ENCODE data around the gene CD248.

CD248 gene

DNA sequence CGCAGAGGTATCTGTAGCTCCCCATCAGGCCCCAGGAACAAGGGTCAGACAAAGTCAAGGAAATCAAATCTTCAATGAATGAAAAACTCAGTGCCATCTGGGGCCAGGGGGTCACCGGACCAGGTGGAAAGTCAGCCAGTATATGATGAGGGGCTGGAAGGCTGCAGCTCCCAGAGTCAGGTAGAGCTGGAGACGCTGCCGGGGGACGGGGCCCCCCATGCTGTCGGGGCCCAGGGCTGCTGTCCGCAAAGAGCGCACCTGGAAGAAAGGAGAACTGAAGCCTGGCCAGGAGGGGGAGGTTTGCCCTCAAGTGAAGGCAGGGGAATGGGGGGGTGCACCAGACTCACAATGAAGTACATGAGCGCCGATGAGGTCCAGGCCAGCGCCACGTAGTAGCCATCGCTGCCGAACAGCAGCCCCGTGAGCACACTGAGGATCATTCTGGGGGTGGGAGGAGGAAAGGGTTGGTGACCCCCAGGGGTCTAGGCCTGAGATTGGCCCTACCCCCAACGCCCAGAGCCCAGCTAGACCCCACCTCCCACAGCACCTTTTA is 32.2 kb downstream of the CD248 start:
- no peak for DNase-seq (ENCODE audit: low read depth in 1 of 2, low spot score in 1 of 2)
- H3K27me3 ChIP-seq (ENCODE audit: insufficient read depth, poor library complexity, severe bottlenecking): no peaks in the 10 kb centered on the region
- H3K4me3 ChIP-seq (replicated peaks; ENCODE audit: insufficient read depth, low read length): no peak overlapping the region
- H3K27ac ChIP-seq (replicated peaks): no peak overlapping the region
- TF ChIP-seq SPI1 (IDR thresholded peaks at IDR 0.05; ENCODE audit: borderline replicate concordance, low read depth): no peak
- no peak for TF ChIP-seq REST (IDR thresholded peaks at IDR 0.05; ENCODE audit: insufficient replicate concordance, low read depth)
- TF ChIP-seq POLR2AphosphoS5 (IDR thresholded peaks at IDR 0.05; ENCODE audit: low read depth): no peak
- TF ChIP-seq, protein P1, sequence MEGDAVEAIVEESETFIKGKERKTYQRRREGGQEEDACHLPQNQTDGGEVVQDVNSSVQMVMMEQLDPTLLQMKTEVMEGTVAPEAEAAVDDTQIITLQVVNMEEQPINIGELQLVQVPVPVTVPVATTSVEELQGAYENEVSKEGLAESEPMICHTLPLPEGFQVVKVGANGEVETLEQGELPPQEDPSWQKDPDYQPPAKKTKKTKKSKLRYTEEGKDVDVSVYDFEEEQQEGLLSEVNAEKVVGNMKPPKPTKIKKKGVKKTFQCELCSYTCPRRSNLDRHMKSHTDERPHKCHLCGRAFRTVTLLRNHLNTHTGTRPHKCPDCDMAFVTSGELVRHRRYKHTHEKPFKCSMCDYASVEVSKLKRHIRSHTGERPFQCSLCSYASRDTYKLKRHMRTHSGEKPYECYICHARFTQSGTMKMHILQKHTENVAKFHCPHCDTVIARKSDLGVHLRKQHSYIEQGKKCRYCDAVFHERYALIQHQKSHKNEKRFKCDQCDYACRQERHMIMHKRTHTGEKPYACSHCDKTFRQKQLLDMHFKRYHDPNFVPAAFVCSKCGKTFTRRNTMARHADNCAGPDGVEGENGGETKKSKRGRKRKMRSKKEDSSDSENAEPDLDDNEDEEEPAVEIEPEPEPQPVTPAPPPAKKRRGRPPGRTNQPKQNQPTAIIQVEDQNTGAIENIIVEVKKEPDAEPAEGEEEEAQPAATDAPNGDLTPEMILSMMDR (IDR thresholded peaks at IDR 0.05; ENCODE audit: insufficient read depth, low read length): no peak
- no peak for TF ChIP-seq GABPA (IDR thresholded peaks at IDR 0.05; ENCODE audit: low read depth)

DNA sequence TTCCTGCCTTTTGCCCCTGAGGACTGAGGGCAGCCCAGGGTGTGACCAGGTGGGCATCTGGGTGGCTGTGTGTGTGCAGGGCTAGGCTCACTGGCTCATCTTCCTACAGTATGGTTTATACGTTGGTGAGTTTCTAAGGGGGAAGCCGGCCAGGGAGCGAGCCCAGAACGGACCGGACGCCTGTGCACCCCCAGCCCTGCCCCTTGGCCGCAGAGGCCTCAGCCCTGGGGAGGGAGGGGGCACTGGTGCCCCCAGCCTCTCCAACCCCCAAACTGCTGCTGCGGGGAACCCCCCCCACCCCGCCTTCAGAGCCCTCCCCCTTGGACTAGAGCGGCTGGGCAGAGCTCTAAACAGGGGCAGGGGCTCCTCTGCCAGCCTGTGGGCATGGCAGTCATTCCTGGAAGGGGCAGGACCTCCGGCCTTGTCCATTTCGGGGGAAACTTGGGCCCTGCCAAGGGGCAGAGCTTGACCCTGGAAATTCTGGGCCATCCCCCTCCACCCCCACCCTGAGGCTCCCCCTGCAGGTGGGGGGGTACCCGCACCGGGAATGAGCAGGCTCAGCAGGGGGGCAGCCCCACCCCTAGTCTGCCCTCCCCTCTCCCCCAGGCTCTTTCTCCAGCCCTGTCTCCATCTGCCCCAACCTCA is 33.3 kb downstream of the CD248 start:
- TF ChIP-seq REST (IDR thresholded peaks at IDR 0.05; ENCODE audit: insufficient replicate concordance, low read depth): no peak
- TF ChIP-seq POLR2AphosphoS5 (IDR thresholded peaks at IDR 0.05; ENCODE audit: low read depth): no peak
- TF ChIP-seq SPI1 (IDR thresholded peaks at IDR 0.05; ENCODE audit: borderline replicate concordance, low read depth): no peak
- TF ChIP-seq GABPA (IDR thresholded peaks at IDR 0.05; ENCODE audit: low read depth): no peak
- TF ChIP-seq, protein P1 (IDR thresholded peaks at IDR 0.05; ENCODE audit: insufficient read depth, low read length): no peak

GRCh38 chr11:66282468-66283455 is 34.1 kb downstream of the CD248 start:
- no peak overlapping the region for H3K4me3 ChIP-seq (replicated peaks; ENCODE audit: insufficient read depth, low read length)
- no peak; the same call in 1 of the 2 replicates for TF ChIP-seq POLR2AphosphoS5 (IDR thresholded peaks at IDR 0.05; ENCODE audit: low read depth)
- TF ChIP-seq GABPA (IDR thresholded peaks at IDR 0.05; ENCODE audit: low read depth): no peak
- TF ChIP-seq REST (IDR thresholded peaks at IDR 0.05; ENCODE audit: insufficient replicate concordance, low read depth): no peak
- TF ChIP-seq, protein P1 (IDR thresholded peaks at IDR 0.05; ENCODE audit: insufficient read depth, low read length): peak; percentile 95
- TF ChIP-seq SPI1 (IDR thresholded peaks at IDR 0.05; ENCODE audit: borderline replicate concordance, low read depth): peak; percentile 58; the same call in 1 of the 2 replicates
- no peaks in the 10 kb centered on the region for H3K27me3 ChIP-seq (ENCODE audit: insufficient read depth, poor library complexity, severe bottlenecking)
- H3K27ac ChIP-seq (replicated peaks): no peak overlapping the region
- peak; percentile 98 for DNase-seq (ENCODE audit: low read depth in 1 of 2, low spot score in 1 of 2)

More for the DNA sequence above, 33.3 kb downstream of the CD248 start:
- Histone ChIP-seq H3K27ac (replicated peaks) (no peak overlapping the region), H3K4me3 (replicated peaks; ENCODE audit: insufficient read depth, low read length) (no peak overlapping the region), H3K27me3 (ENCODE audit: insufficient read depth, poor library complexity, severe bottlenecking) (no peaks in the 10 kb centered on the region)
- no peak for DNase-seq (ENCODE audit: low read depth in 1 of 2, low spot score in 1 of 2)

Measured in HL-60 (cell line).